GM06990 (cell line): ENCODE measurements around the gene TOMM6.
"Not testable (repeated sequence)": the region's sequence is repeated elsewhere in the genome, so short reads cannot be mapped to it uniquely, and the experiment has no call there.

Experiments used
- DNase-seq: peaks from one replicate; pipeline ENCODE4 v3.0.0-alpha.2; 2011; ENCODE audit not compliant: insufficient read length; ENCODE audit errors: extremely low read depth
- H3K27me3 ChIP-seq: replicated peaks from 2 replicates; pipeline ENCODE4 v1.6.0; 2011; ENCODE audit warnings: low read length; ENCODE audit not compliant: control insufficient read depth, insufficient read depth
- H3K36me3 ChIP-seq: 2 replicates; pipeline ENCODE4 v1.5.1; 2011; ENCODE audit warnings: low read length; ENCODE audit not compliant: control insufficient read depth, insufficient read depth
- H3K4me3 ChIP-seq: replicated peaks from 2 replicates; pipeline ENCODE4 v1.5.1; 2011; ENCODE audit warnings: low read depth, mild to moderate bottlenecking, control low read depth, low read length
- CTCF ChIP-seq: IDR thresholded peaks from 2 replicates; pipeline ENCODE4 v1.5.1; 2011; ENCODE audit warnings: low read length, control low read depth, mild to moderate bottlenecking, inconsistent platforms; ENCODE audit not compliant: insufficient read depth, poor library complexity, severe bottlenecking

Gene TOMM6

GRCh38 chr6:41759106-41759904, 28.2 kb upstream of the TOMM6 start:
- DNase-seq: no peak
- H3K4me3 ChIP-seq: no peak overlapping the region
- no peaks in the 10 kb centered on the region for H3K36me3 ChIP-seq
- no peak for TF ChIP-seq CTCF
- no peaks in the 10 kb centered on the region; the same call in 1 of the 2 replicates for H3K27me3 ChIP-seq

- TF ChIP-seq CTCF: no peak
- no peaks in the 10 kb centered on the region; the same call in 1 of the 2 replicates for H3K27me3 ChIP-seq
- H3K36me3 ChIP-seq: no peaks in the 10 kb centered on the region
- H3K4me3 ChIP-seq: no peak overlapping the region
- DNase-seq: no peak
Measured at GRCh38 chr6:41759905-41760579, 27.5 kb upstream of the TOMM6 start.

GRCh38 chr6:41763470-41763869, 24.0 kb upstream of the TOMM6 start:
- DNase-seq: no peak
- no peak for TF ChIP-seq CTCF
- Histone ChIP-seq H3K36me3 (no peaks in the 10 kb centered on the region), H3K4me3 (no peak overlapping the region), H3K27me3 (no peaks in the 10 kb centered on the region)

GRCh38 chr6:41766043-41766664, 21.3 kb upstream of the TOMM6 start:
- not testable (repeated sequence) for H3K4me3 ChIP-seq, DNase-seq, H3K27me3 ChIP-seq, H3K36me3 ChIP-seq

- TF ChIP-seq CTCF: no peak
- Histone ChIP-seq H3K36me3 (peaks cover 6% of the 10 kb centered on the region), H3K27me3 (no peaks in the 10 kb centered on the region), H3K4me3 (no peak overlapping the region)
- no peak for DNase-seq
Measured at GRCh38 chr6:41767112-41767833, 20.2 kb upstream of the TOMM6 start.
